GM19240 (cell line): ENCODE data around the gene PIK3R3.

Source experiments
- DNase-seq: peaks from one replicate; pipeline ENCODE4 v3.0.0; 2011; ENCODE audit warnings: low spot score; ENCODE audit not compliant: insufficient read length

The PIK3R3 gene

GRCh38 chr1:45994423-45994822 is 138.0 kb downstream of the PIK3R3 start:
- DNase-seq: no peak
